GM18870 (cell line): ENCODE data around the gene PITPNC1.
"Not testable (repeated sequence)": the region's sequence is repeated elsewhere in the genome, so short reads cannot be mapped to it uniquely, and the experiment has no call there.

Source experiments
- ATAC-seq: cut with Tn5 transposase; IDR thresholded peaks from one replicate; pipeline ENCODE4 v1.9.1; 2021; ENCODE audit warnings: moderate library complexity; ENCODE audit not compliant: unreplicated experiment

The PITPNC1 gene

GRCh38 chr17:67711916-67712315, 334.8 kb downstream of the PITPNC1 start:
- ATAC-seq, result no peak

- no peak for ATAC-seq
These were observed 335.3 kb downstream of the PITPNC1 start for GRCh38 chr17:67712375-67712774.

GRCh38 chr17:67713169-67713568, 336.1 kb downstream of the PITPNC1 start:
- ATAC-seq, result no peak

- no peak for ATAC-seq
These were observed 339.3 kb downstream of the PITPNC1 start for GRCh38 chr17:67716405-67716798.

- ATAC-seq, result no peak
These were observed 340.1 kb downstream of the PITPNC1 start for GRCh38 chr17:67717192-67717623.

- peak; percentile 91 for ATAC-seq
These were observed 340.7 kb downstream of the PITPNC1 start, which contains the start of gene NOL11 for GRCh38 chr17:67717624-67718324. TSS of gene NOL11 (plus strand) at chr17:67717936. CDS start at chr17:67717948, 12 bp downstream.

- no peak for ATAC-seq
These were observed 341.4 kb downstream of the PITPNC1 start for GRCh38 chr17:67718325-67718941.

GRCh38 chr17:67725373-67725791, 348.3 kb downstream of the PITPNC1 start:
- no peak for ATAC-seq

GRCh38 chr17:67725807-67726206, 348.7 kb downstream of the PITPNC1 start:
- ATAC-seq, result no peak

GRCh38 chr17:67727152-67728039, 350.3 kb downstream of the PITPNC1 start:
- ATAC-seq, result not testable (repeated sequence)

- no peak for ATAC-seq
These were observed 352.8 kb downstream of the PITPNC1 start for GRCh38 chr17:67729903-67730302.

- ATAC-seq, result no peak
These were observed 353.6 kb downstream of the PITPNC1 start for GRCh38 chr17:67730731-67731130.

- no peak for ATAC-seq
These were observed 356.4 kb downstream of the PITPNC1 start for GRCh38 chr17:67733449-67733848.

GRCh38 chr17:67737145-67737544, 360.1 kb downstream of the PITPNC1 start:
- ATAC-seq, result no peak

- no peak for ATAC-seq
These were observed 364.9 kb downstream of the PITPNC1 start for GRCh38 chr17:67742025-67742424.
